ENCODE data around the gene LASP1.

DNA sequence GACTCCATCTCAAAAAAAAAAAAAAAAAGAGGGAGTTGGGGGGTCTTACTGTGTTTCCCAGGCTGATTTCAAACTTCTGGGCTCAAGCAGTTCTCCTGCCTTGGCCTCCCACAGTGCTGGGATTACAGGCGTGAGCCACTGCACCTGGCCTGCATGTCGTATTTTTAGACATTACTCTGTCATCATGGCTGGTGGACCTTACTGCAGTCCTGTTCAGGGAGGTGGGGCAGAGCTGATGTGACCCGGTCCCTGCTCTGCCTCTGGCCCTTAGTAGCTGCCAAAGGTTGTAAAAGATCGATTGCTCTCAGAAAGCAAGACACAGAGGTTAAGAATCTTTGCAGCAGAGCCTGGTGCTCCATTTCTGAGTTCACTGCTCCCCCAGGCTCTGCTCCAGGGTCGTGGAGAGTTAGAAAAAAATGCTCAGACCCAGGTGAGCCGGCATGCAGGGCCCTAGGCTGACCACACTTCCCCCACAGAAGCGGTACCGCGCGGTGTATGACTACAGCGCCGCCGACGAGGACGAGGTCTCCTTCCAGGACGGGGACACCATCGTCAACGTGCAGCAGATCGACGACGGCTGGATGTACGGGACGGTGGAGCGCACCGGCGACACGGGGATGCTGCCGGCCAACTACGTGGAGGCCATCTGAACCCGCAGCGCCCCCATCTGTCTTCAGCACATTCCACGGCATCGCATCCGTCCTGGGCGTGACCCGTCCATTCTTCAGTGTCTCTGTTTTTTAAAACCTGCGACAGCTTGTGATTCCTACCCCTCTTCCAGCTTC, 48.5 kb downstream of the LASP1 start:
- TF ChIP-seq MAX (IDR thresholded peaks at IDR 0.05; ENCODE audit: low read depth) (no peak), CTCF (IDR thresholded peaks at IDR 0.05) (no peak), POLR2AphosphoS5 (IDR thresholded peaks at IDR 0.05; ENCODE audit: low read depth, low read length) (no peak), RXRA (IDR thresholded peaks at IDR 0.05; ENCODE audit: borderline replicate concordance, low read depth) (no peak)

All from SK-N-SH (cell line).